ENCODE measurements around the gene FAM168A.
A peak's percentile ranks its signal among the peaks of the same experiment; 100 is the strongest.

FAM168A gene

GRCh38 chr11:73398721-73399120 lies 199.2 kb downstream of the FAM168A start:
- no peak for DNase-seq

- no peak for DNase-seq
Measured at GRCh38 chr11:73398132-73398526, 199.8 kb downstream of the FAM168A start.

- DNase-seq: no peak
Measured at GRCh38 chr11:73397468-73398131, 200.3 kb downstream of the FAM168A start.

DNA sequence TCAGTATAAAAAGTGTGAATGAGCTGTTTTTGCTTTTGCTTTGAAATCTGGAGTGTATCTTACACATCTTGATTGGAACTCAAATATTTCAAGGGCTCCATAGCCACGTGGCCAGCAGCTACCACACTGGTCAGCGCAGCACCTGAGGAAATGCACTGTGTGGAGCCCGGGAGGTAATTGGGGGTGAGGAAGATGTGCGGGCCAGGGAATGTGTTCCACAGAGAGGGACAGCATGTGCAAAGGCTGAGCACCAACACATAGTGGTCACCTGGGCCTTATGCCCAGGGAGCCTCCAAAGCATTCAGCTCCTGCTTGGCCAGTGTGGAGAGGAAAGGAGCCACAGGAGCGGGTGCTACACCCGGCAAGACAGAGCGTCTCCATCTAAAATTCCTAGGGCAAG lies 200.9 kb downstream of the FAM168A start:
- no peak for DNase-seq

- no peak for DNase-seq
Measured at GRCh38 chr11:73396251-73396930, 201.5 kb downstream of the FAM168A start.

GRCh38 chr11:73395297-73396208 lies 202.4 kb downstream of the FAM168A start:
- DNase-seq: no peak

DNA sequence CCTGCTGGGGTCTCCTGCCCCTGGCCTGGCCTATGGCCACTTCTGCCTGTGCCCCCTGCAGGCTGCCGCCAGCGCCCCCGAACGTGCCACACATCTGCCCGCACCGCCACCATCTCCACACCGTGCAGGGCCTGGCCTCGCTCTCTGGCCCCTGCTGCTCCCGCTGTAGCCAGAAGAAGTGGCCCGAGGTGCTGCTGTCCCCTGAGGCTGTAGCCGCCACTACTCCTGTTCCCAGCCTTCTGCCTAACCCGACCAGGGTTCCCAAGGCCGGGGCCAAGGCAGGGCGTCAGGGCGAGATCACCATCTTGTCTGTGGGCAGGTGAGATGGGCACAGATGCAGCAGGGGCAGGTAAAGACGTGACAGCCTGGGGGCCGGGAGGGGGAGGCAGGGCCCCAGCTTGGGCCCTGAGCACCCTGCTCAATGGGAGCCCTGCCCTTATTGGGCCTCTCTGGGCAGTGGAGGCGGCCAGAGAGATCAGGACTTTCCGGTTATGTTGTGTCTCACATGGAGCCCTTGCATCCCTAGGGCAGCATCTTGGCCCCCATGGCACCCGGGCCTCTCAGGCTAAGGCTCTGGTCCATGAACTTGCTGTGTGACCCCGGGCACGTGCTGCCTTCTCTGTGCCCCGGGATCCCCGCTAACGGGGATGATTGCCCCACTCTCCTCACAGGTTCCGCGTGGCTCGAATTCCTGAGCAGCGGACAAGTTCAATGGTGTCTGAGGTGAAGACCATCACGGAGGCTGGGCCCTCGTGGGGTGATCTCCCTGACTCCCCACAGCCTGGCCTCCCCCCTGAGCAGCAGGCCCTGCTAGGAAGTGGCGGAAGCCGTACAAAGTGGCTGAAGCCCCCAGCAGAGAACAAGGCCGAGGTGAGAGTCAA lies 203.3 kb downstream of the FAM168A start:
- DNase-seq: no peak

DNA sequence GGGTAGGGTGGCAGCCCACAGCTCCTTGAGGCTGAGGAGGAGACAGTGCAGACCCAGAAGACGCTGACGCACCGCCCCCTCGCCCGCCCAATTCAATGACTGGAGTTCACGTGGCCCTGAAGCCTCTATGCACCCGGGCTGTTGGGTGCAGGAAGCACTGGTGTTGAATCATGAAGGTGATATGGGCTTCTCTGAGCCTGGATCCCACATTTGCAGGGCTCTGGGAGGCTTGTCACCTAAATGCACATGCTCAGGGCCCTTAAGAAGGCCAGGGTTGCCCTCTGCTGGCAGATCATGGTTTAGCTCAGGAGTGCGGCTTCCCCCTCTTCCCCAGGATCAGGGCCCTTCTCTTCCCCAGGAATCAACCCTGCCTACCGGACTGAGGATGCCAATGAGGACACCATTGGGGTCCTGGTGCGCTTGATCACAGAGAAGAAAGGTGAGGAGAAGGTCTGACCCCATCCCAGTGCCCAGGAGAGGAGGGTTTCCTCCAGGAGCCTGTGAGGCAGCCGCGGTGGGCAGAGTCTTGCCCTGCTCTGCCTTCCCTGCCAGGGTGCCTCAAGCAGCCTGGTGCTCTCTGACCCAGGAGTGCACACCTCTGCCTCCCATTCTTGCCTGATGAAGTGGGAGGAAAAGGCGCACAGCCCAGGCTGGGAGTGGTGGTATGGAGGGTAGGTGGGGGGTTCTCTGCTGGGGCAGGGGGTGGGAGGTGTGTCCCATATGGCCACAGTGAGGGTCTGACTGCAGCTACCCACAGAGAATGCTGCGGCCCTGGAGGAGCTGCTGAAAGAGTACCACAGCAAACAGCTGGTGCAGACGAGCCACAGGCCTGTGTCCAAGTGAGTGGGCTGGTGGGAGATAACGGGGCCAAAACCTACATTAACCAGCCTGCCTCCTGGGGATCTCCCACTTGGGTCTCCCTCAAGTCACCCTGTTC lies 204.2 kb downstream of the FAM168A start:
- peak; percentile 54 for DNase-seq

- DNase-seq: no peak
Measured at GRCh38 chr11:73393011-73393380, 204.9 kb downstream of the FAM168A start.

GRCh38 chr11:73392108-73393010 lies 205.6 kb downstream of the FAM168A start:
- DNase-seq: no peak

- DNase-seq: no peak
Measured at GRCh38 chr11:73391665-73392064, 206.2 kb downstream of the FAM168A start.

- no peak for DNase-seq
Measured at GRCh38 chr11:73390601-73391565, 207.0 kb downstream of the FAM168A start.

DNA sequence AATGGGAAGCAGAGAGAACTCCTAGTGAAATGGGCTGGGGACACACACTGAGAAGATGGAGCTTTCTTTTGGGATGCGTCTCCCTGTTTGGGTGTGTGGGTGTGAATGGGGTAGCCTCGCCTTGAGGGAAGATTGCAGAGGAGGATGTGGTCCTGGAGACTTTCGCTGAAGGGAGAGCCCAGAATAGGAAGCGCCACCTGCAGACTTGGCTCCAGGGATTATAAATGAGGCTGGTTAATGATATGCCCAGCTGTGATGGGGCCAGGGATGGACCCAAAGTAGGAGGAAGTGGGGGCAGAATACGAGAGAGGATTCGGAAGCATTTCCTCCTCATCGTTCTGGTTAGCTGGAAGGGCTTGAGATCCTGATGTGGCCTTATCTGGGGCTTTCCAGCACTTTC lies 208.0 kb downstream of the FAM168A start:
- DNase-seq: no peak

DNA sequence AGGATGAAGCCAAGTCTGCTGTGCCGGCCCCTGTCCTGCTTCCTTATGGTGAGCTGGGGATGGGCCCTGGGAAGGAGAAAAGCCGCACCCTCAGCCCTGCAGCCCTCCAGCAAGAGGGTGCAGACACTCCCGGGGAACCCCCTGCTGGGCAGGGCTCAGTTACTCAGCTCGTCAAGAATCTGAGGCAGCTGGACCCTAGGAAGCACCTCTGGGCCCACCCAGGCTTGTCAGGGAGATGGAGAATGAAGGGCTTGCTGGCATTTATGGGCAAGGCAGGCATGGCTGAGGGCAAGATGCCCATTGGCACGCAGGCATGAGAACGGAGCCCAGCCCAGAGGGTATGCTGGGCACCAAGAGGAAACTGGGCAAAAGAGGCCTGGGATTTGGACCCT lies 208.8 kb downstream of the FAM168A start:
- no peak for DNase-seq

DNA sequence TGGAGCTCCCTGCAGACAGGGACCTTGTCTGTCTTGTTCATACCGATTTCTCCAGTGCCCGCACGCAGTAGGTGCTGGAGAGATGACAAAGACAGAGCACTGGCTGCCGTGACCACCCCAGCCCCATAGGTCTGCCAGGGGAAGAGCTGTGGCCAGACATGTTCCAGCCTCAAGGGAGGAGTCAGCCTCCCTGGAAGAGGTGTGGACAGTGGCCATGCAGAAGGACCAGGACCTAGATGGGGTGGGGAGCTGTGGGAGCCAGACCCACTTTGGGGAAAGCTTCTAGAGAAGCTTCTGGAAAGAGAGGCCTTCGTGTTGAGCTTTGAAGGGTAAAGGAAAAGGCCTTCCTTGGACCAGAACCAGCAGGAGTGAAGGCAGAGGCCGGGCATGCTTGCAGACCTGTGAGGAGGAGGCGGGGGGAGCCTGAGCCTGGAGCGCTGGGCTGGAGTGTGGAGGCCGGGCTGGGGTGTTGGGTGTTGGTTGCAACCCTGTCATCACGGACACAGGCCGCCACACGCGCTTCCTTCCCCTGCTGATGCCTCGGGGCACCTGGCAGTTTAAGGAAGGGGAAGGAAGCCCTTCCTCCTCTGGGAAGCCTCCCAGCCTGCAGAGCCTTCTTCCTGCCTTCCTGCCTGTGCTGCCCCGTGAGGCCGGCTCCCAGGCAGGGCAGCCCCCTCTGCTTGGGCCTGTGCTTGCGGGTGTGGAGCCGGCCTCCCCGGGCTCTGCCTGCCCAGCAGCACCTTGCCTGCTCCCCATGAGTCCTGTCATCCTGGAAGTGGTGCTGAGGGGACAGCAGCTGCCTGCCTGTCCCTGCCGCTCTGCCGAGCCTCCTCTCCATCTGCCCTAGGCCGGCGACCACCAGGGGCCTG lies 209.4 kb downstream of the FAM168A start:
- no peak for DNase-seq

DNA sequence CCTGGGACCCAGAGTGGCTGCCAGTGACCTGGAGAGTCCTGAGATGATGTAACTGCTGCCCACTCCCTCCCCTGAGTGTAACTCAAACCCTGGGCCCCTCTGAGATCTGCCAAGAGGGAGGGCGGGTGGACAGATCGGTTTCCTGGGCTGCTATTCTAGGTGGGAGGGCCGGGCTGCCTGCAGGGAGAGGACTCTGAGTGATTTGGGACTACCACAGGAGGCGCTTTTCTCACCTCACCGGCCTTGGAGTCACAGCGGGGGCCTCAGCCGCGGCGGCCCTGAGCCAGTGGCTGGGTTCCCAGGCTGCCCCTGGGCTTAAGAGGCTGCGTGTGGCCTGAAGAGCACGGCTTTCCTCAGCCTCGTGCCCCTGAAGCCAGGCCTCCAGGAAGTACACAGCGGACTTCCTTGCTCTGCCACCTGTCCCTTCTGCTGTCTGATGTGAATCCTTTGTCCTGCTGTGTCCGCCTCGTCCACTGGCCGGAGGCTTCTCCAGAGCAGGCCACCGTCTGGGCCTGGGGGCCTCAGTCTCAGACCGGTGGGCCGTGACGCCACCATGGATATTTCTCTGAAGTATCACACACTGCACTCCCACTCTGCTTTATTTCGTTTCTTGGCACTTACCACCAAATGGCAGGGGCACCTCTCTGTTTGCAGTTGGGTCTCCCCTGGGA lies 210.2 kb downstream of the FAM168A start:
- no peak for DNase-seq

DNA sequence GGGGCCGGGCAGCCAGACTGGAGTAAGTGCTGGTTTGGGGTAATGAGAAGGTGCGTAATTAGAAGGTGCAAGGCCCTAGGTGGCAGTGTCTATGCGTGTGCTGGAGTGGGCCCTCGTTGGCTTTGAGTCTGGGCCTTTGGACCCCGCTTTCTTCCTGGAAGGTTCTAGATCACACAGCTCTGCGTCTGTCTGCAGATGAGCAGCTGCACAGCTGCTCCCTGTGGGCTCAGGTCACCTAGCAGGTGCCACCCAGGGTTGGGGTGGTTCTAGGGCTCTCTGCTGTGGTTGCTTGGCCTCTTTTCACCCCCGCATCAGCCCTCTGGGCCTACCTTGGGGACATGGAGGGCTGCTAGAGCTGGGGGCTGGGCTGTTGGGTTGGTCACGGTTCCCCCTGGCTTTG lies 211.4 kb downstream of the FAM168A start:
- no peak for DNase-seq

DNA sequence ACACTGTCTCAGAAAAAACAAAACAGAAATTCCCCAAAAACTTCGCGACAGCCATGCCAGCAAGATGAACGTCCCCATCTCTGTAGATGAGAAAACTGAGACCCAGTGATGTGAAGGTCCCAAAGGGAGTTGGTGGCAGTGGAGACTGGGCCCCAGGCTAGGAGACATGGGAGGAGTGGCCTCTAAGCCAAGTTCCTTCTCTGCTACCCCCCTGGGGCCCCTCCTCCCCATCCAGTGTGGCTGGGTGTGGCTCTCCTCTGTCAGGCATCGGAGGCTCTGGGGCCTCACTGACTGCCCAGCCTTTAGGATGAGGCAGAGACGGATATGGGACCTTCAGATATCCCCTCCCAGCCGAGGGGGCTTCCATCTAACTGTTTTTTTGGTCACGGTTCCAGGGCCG lies 211.9 kb downstream of the FAM168A start:
- DNase-seq: no peak
